ENCODE measurements around the gene S100A1.

DNA sequence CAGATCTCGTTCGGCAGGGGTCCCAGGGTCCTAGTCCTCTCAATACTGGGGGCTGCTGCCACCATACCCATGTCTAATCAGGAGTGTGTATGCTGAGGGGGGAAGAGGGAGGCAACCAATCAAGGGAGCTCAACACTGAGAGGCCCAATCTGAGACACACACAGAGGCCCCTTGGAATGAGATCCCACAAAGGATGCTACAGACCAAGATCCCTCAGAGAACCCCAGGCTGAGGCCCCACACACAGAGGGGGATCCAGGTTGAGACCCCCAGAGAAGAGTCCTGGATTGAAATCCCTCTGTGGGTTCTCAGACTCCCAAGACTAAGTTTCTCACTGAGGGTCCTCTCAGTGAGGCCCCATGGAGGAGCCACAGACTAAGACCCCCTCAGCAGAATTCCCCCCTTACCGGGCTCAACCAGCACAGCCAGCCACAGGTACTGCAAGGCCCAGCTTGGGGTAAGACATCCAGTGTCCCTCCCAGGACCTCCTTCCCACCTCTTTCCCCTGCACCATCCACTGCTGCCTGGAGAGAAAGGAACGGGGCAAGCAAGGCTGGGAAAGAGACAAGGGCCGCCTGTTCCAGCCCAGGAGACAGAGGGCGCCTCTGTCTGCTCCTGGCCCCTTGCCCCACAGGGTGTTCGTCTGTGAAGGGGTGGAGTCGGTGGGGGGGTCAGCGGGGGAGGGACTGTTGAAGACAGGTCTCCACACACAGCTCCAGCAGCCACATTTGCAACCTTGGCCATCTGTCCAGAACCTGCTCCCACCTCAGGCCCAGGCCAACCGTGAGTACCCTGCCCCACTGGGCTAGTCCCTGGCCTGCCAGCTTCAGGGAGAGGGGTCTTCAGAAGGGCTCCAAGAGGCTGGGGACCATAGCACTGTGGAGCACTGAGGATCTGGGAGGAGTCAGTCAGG is at the start of gene S100A1:
- TF ChIP-seq, protein P1, sequence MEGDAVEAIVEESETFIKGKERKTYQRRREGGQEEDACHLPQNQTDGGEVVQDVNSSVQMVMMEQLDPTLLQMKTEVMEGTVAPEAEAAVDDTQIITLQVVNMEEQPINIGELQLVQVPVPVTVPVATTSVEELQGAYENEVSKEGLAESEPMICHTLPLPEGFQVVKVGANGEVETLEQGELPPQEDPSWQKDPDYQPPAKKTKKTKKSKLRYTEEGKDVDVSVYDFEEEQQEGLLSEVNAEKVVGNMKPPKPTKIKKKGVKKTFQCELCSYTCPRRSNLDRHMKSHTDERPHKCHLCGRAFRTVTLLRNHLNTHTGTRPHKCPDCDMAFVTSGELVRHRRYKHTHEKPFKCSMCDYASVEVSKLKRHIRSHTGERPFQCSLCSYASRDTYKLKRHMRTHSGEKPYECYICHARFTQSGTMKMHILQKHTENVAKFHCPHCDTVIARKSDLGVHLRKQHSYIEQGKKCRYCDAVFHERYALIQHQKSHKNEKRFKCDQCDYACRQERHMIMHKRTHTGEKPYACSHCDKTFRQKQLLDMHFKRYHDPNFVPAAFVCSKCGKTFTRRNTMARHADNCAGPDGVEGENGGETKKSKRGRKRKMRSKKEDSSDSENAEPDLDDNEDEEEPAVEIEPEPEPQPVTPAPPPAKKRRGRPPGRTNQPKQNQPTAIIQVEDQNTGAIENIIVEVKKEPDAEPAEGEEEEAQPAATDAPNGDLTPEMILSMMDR (conservative IDR thresholded peaks at IDR 0.05), result peak; percentile 93
- no peak for TF ChIP-seq EZH2 (IDR thresholded peaks at IDR 0.05; ENCODE audit: low read depth)

All from PC-9 (cell line).